ENCODE measurements around the gene MPP7.

The MPP7 gene

GRCh38 chr10:28305553-28305952 is 2.7 kb upstream of the MPP7 start:
- DNase-seq (ENCODE audit: low read depth): no peak

- DNase-seq (ENCODE audit: low read depth): no peak
Observed at GRCh38 chr10:28304032-28304571, 1.2 kb upstream of the MPP7 start.

GRCh38 chr10:28302012-28302637 is 739 bp downstream of the MPP7 start:
- DNase-seq (ENCODE audit: low read depth): no peak

DNA sequence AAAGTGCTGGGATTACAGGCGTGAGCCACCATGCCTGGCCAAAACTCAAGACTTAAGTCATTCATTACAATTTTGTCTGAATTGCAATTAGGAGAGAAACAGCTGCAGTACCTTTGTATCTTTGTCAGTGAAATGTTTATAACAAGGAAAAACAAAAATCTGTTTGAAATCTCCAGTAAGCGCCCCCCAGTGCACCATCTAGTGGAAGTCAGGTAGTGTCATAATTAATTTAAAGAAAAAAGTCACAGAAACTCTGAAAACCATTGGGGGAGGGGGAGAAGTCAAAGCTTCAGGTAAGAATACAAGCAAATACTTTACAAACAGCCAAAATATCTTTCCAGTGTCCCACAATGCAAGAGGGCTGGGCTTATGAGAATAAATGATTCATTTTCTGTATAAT is 2.8 kb downstream of the MPP7 start:
- DNase-seq (ENCODE audit: low read depth): no peak

GRCh38 chr10:28298951-28299350 is 3.9 kb downstream of the MPP7 start:
- DNase-seq (ENCODE audit: low read depth): no peak

- DNase-seq (ENCODE audit: low read depth): no peak
Observed at GRCh38 chr10:28296023-28296422, 6.8 kb downstream of the MPP7 start.

DNA sequence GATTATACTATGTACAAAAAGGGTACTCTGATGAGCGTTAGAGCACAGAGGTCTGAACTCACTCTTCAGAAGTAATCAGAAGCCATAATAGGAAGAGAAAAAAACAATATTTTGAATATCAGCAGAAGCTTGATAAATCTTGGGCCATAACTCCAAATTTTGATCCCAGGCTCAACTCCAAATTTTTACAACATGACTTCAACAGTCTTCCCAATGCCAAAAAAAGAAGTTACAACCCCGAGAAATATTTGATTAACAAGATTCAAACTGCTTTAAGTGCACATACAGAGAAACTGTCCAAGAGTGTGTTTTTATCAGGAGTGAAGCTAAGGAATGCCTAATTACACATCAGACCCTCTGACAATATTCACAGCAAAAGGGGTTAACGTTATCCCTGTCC is 7.5 kb downstream of the MPP7 start:
- no peak for DNase-seq (ENCODE audit: low read depth)

GRCh38 chr10:28294809-28295208 is 8.1 kb downstream of the MPP7 start:
- no peak for DNase-seq (ENCODE audit: low read depth)

GRCh38 chr10:28294169-28294532 is 8.7 kb downstream of the MPP7 start:
- no peak for DNase-seq (ENCODE audit: low read depth)

DNA sequence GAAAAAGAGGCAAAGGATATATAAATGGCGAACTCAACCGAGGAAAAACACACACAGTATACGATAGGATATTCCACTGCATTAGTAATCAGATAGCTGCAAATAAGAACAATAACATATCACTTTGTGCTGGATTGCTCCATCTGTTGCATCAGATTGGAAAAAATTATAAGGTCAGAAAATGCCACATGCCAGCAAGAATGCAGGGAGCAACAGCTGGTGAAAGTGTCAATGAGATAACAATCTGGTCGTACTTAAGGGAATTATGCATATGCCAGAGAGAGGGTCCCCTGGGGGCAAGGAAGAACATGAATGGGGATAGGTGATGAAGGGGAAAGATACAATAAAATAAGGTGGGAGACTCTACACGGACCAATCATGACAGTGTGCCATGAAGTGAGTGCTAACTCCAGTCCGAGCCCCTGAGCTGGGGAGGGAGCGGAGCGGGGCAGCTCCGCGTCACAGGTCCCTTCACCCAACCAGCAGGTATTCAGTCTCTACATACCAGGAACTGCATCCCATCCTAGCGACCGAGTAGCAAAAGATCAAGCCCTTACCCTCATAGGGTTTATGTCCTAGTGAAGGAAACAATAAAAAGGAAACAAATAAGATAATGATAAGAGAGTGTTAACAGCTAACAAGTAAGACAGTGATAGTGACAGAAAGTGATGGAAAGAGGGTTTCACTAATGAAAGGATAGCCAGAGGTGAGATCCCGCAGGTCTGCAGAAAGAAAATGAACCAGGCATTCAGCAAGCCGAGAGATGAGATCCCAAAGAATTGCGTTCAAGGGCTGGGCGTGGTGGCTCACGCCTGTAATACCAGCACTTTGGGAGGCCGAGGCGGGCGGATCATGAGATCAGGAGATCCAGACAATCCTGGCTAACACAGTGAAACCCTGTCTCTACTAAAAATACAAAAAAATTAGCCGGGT is 9.4 kb downstream of the MPP7 start:
- DNase-seq (ENCODE audit: low read depth): no peak

- no peak for DNase-seq (ENCODE audit: low read depth)
Observed at GRCh38 chr10:28291881-28292297, 11.0 kb downstream of the MPP7 start.

GRCh38 chr10:28285816-28286215 is 17.0 kb downstream of the MPP7 start:
- no peak for DNase-seq (ENCODE audit: low read depth)

GRCh38 chr10:28284126-28284525 is 18.7 kb downstream of the MPP7 start:
- no peak for DNase-seq (ENCODE audit: low read depth)

GRCh38 chr10:28283251-28283650 is 19.6 kb downstream of the MPP7 start:
- DNase-seq (ENCODE audit: low read depth): no peak

- no peak for DNase-seq (ENCODE audit: low read depth)
Observed at GRCh38 chr10:28282336-28282735, 20.5 kb downstream of the MPP7 start.

DNA sequence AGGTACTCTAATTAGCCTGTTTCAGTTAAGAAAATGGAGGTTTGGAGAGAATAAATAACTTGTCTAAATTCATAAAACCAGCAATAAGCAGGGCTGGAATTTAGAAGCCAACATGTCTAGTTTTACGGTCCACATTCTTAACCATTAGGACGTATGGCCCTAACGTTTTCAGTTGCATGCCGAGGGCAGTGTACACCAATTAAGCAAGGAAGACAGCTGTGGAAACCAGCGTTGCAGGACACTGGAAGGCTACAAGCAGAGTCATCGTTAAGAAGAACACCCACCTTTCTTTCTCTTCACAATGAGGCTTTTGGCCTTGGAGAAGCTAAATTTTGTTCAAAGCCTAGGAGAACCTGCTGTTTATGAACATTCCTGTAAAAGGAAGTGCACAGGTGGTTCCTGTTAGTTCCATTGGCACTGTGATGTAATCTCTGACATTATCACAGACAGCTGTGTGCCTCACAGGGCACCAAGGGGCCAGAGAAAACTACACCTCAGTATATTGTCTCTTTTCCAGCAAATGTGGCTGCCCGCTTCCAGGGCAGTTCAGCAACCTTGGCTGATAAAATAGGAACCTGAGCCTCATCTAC is 21.0 kb downstream of the MPP7 start:
- no peak for DNase-seq (ENCODE audit: low read depth)

- no peak for DNase-seq (ENCODE audit: low read depth)
Observed at GRCh38 chr10:28280652-28281051, 22.2 kb downstream of the MPP7 start.

GRCh38 chr10:28279878-28280277 is 23.0 kb downstream of the MPP7 start:
- DNase-seq (ENCODE audit: low read depth): no peak

- DNase-seq (ENCODE audit: low read depth): no peak
Observed at GRCh38 chr10:28278842-28279241, 24.0 kb downstream of the MPP7 start.

GRCh38 chr10:28276384-28276783 is 26.5 kb downstream of the MPP7 start:
- no peak for DNase-seq (ENCODE audit: low read depth)

DNA sequence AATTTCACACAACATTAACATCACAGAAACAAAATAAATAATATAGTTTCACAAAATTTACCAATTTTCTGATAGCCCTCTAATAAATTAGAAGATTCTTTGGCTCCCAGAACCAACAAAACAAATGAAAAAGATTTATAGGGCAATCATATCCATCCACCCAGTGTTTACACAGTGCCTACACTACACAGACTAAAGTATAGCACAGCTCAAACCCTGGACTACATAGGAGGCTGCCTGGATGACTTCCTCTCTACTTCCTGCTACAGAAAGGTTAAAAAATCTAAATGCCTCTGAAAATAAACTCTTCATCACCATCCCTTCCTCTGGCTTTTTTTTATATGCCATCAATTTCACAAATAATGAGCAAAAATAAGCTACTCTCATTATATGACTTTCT is 28.4 kb downstream of the MPP7 start:
- DNase-seq (ENCODE audit: low read depth): no peak

DNA sequence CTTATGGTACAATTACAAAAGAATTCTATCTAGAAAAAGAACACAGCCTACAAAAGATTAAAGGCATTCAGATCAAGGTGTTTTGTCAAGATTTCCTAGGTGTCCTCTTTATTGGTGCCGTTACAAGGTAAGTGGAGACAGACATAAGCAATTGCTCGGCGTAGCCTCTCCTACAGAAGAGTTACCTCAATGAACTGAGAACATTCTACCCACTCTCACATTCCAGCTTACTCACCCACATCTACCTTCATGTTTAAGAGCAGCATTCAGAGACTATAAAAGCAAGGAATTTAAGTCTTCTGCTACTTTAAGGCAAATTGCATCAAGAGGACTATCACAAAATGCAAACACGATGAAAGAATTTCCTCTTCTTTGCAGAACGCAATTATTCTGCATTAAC is 29.5 kb downstream of the MPP7 start:
- DNase-seq (ENCODE audit: low read depth): no peak

Measured in stimulated activated CD8-positive, alpha-beta memory T cell treated with anti-CD3 and anti-CD28 coated beads, Interleukin-12 subunit alpha, Interleukin-12 subunit beta, amount 100 ng/mL, for 1 hour (primary cell).